NT2/D1 (cell line): ENCODE results near the gene ROBO3.

Experiments
- SUZ12 ChIP-seq: IDR thresholded peaks from 2 replicates; pipeline ENCODE4 v1.6.1; 2011; ENCODE audit not compliant: insufficient read length, insufficient read depth; ENCODE audit errors: extremely low read depth
- ZNF274 ChIP-seq: IDR thresholded peaks from 2 replicates; pipeline ENCODE4 v1.6.1; 2011; ENCODE audit warnings: mild to moderate bottlenecking, low read depth, low read length

DNA sequence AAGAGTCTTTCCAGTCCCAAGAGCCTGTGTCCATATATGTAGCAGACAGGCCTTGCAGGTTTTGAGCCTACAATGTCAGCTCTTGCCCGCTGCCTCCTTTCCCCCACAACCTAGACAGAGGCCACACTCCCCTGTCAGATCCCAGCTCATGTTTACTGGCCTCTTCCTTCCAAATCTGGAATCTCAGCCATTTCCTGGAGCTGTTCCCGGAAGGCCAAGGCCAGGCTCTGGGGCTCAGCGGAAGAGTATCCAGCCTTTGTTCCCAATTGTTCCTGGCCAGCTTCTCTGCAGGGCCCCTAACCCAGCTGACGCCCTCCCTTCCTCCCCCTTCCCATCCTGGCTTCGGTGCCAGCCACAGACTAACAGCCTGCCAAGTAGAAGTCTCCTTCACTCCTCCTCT, 33.5 kb downstream of the ROBO3 start:
- TF ChIP-seq ZNF274 (no peak), SUZ12 (no peak)
